BE2C (cell line): Measurements from ENCODE around the gene HIBCH.

Source experiments
- DNase-seq: peaks from one replicate; pipeline ENCODE4 v3.0.0-alpha.2; 2020
- H3K27me3 ChIP-seq: fragments of 250-450 bp; sonication (Bioruptor Pico); 2 replicates; pipeline ENCODE4 v1.5.1; 2020; ENCODE audit warnings: mild to moderate bottlenecking
- H3K36me3 ChIP-seq: fragments of 250-450 bp; sonication (Bioruptor Pico); 2 replicates; pipeline ENCODE4 v1.5.1; 2020; ENCODE audit warnings: mild to moderate bottlenecking
- H3K4me1 ChIP-seq: fragments of 250-450 bp; sonication (Bioruptor Pico); 2 replicates; pipeline ENCODE4 v1.5.1; 2020
- H3K4me3 ChIP-seq: 2 replicates; pipeline ENCODE4 v1.5.1; 2011; ENCODE audit warnings: low read depth, low read length
- H3K9me3 ChIP-seq: fragments of 250-450 bp; sonication (Bioruptor Pico); 2 replicates; pipeline ENCODE4 v1.5.1; 2020
- TF ChIP-seq, protein P1 (sequence below): IDR thresholded peaks from 2 replicates; pipeline ENCODE4 v1.5.1; 2012; ENCODE audit warnings: mild to moderate bottlenecking, low read depth, low read length

Gene HIBCH

GRCh38 chr2:190343536-190344275, 24.1 kb upstream of the HIBCH start, which contains the start of gene INPP1:
INPP1 (plus strand) TSS chr2:190343589; CDS start chr2:190360103, 16,514 bp downstream.
- TF ChIP-seq, protein P1, sequence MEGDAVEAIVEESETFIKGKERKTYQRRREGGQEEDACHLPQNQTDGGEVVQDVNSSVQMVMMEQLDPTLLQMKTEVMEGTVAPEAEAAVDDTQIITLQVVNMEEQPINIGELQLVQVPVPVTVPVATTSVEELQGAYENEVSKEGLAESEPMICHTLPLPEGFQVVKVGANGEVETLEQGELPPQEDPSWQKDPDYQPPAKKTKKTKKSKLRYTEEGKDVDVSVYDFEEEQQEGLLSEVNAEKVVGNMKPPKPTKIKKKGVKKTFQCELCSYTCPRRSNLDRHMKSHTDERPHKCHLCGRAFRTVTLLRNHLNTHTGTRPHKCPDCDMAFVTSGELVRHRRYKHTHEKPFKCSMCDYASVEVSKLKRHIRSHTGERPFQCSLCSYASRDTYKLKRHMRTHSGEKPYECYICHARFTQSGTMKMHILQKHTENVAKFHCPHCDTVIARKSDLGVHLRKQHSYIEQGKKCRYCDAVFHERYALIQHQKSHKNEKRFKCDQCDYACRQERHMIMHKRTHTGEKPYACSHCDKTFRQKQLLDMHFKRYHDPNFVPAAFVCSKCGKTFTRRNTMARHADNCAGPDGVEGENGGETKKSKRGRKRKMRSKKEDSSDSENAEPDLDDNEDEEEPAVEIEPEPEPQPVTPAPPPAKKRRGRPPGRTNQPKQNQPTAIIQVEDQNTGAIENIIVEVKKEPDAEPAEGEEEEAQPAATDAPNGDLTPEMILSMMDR: no peak
- Histone ChIP-seq H3K9me3 (no peaks in the 10 kb centered on the region), H3K27me3 (no peaks in the 10 kb centered on the region), H3K4me3 (peak within 1 kb of the TSS; percentile 75), H3K36me3 (no peaks in the 10 kb centered on the region), H3K4me1 (no peaks in the 10 kb centered on the region)
- DNase-seq: peak; percentile 56

GRCh38 chr2:190343089-190343535, 23.5 kb upstream of the HIBCH start:
- Histone ChIP-seq H3K9me3 (no peaks in the 10 kb centered on the region), H3K27me3 (no peaks in the 10 kb centered on the region), H3K4me3 (peak overlapping the region; percentile 75), H3K4me1 (no peaks in the 10 kb centered on the region), H3K36me3 (no peaks in the 10 kb centered on the region)
- TF ChIP-seq, protein P1: no peak
- no peak for DNase-seq

DNA sequence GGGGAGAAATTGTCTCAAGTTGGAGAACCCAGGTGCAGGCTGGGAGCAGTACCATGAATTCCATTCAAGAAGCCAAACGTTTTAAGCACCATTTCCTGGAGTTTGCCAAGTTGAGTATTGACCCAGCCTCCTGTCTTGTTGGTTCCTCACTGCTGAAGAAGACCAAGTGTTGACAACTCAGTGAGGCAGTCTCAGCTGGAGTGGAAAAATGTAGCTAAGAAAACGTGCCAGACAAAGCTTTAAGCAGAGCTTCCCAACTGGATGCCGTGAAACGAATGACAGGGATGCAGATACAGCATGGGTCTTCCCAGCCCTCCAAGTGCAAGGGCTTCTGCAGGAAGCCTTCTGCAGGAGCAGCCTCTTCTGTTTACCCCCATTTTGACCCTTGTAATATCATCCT, 23.0 kb upstream of the HIBCH start:
- Histone ChIP-seq H3K4me1 (no peaks in the 10 kb centered on the region), H3K27me3 (no peaks in the 10 kb centered on the region), H3K9me3 (no peaks in the 10 kb centered on the region), H3K4me3 (no peak overlapping the region), H3K36me3 (no peaks in the 10 kb centered on the region)
- DNase-seq: no peak
- TF ChIP-seq, protein P1: no peak

DNA sequence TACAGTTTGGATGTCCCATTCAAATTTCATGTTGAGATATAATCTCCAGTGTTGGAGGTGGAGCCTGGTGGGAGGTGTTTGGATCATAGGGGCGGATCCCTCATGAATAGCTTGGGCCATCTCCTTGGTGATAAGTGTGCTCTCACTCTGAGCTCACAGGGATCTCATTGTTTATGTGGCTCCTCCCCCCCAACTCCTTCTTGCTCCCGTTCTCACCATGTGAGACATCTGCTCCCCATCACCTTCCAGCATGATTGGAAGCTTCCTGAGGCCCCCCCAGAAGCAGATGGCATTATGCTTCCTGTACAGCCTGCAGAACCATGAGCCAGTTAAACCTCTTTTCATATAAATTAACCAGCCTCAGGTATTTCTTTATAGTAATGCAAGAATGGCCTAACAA, 20.7 kb upstream of the HIBCH start:
- Histone ChIP-seq H3K36me3 (no peaks in the 10 kb centered on the region), H3K4me1 (no peaks in the 10 kb centered on the region), H3K9me3 (no peaks in the 10 kb centered on the region), H3K27me3 (no peaks in the 10 kb centered on the region), H3K4me3 (no peak overlapping the region)
- no peak for DNase-seq
- TF ChIP-seq, protein P1: no peak

- TF ChIP-seq, protein P1: no peak
- no peaks in the 10 kb centered on the region for H3K9me3 ChIP-seq
- H3K4me3 ChIP-seq: no peak overlapping the region
- H3K4me1 ChIP-seq: no peaks in the 10 kb centered on the region; the same call in 1 of the 2 replicates
- no peaks in the 10 kb centered on the region for H3K27me3 ChIP-seq
- no peak for DNase-seq
- no peaks in the 10 kb centered on the region for H3K36me3 ChIP-seq
Measured at GRCh38 chr2:190339394-190339793, 19.8 kb upstream of the HIBCH start.

DNA sequence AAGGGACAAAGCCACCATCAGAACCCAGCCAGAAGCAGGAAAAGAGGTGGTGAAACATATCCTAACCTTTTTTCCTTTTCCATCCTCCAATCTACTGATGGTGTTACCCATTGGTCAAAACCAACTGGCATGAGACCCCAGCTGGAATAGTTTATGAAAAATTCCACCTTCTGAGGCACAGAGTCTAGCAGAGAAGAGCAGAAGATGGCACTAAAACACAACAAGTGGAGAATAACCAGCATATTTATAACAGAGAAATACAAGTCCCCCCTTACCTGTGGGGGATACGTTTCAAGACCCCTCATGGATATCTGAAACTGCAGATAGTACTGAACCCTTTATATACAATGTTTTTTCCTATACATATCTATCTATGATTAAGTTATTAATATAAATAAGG, 18.8 kb upstream of the HIBCH start:
- DNase-seq: no peak
- no peaks in the 10 kb centered on the region for H3K36me3 ChIP-seq
- H3K4me3 ChIP-seq: no peak overlapping the region
- TF ChIP-seq, protein P1: no peak
- no peaks in the 10 kb centered on the region for H3K9me3 ChIP-seq
- H3K4me1 ChIP-seq: no peaks in the 10 kb centered on the region; the same call in 1 of the 2 replicates
- no peaks in the 10 kb centered on the region for H3K27me3 ChIP-seq
